Measurements from ENCODE around the gene MRPL54.

DNA sequence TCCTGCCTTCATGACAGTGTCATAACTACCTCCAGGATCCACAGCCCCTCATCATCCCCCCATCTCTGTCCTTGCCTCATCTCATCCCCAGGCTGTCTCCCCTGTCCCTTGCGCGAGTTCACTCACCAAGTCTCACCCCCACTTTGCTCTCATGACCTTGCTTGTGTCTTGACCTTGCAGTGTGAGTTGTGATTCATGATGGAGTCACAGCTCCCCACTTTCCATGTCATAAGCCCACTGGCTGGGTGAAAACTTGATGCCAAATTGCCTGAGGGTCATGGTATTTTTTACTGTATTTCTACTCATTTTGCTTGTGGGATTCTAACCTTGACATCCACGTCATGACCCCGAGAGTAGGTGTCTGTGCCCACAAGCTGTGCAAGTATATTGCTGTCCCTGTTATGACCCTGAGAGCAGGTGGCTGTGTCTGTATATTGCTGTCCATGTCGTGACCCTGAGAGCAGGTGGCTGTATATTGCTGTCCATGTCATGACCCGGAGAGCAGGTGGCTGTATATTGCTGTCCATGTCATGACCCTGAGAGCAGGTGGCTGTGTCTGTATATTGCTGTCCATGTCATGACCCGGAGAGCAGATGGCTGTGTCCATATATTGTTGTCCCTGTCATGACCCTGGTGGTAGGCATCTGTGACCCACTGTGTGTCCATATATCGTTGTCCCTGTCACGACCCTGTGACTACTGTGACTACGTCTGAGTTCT, 24.8 kb upstream of the MRPL54 start:
- TF ChIP-seq, protein P1, sequence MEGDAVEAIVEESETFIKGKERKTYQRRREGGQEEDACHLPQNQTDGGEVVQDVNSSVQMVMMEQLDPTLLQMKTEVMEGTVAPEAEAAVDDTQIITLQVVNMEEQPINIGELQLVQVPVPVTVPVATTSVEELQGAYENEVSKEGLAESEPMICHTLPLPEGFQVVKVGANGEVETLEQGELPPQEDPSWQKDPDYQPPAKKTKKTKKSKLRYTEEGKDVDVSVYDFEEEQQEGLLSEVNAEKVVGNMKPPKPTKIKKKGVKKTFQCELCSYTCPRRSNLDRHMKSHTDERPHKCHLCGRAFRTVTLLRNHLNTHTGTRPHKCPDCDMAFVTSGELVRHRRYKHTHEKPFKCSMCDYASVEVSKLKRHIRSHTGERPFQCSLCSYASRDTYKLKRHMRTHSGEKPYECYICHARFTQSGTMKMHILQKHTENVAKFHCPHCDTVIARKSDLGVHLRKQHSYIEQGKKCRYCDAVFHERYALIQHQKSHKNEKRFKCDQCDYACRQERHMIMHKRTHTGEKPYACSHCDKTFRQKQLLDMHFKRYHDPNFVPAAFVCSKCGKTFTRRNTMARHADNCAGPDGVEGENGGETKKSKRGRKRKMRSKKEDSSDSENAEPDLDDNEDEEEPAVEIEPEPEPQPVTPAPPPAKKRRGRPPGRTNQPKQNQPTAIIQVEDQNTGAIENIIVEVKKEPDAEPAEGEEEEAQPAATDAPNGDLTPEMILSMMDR (IDR thresholded peaks at IDR 0.05): no peak
- no peak for TF ChIP-seq POLR2A (IDR thresholded peaks at IDR 0.05)

Measured in testis (tissue), 2 donors.